Astrocyte of the cerebellum (primary cell): Measurements from ENCODE around the gene PSORS1C2.

Experiments used
- DNase-seq: peaks from one replicate; pipeline ENCODE4 v3.0.0-alpha.2; 2011; ENCODE audit warnings: low read depth
- H3K4me3 ChIP-seq: 2 replicates; pipeline ENCODE4 v1.5.1; 2011; ENCODE audit warnings: mild to moderate bottlenecking, low read depth, low read length, moderate library complexity
- in situ Hi-C: cut with HindIII; loops from 2 replicates; pipeline ENCODE4 v1.10.0; 2017; ENCODE audit warnings: low sequenced_read_pairs
- TF ChIP-seq, protein P1 (sequence below): IDR thresholded peaks from 2 replicates; pipeline ENCODE4 v1.5.1; 2012; ENCODE audit warnings: low read length, low read depth, moderate library complexity, mild to moderate bottlenecking; ENCODE audit errors: missing control alignments

Gene PSORS1C2

GRCh38 chr6:31158863-31159855 is 20.3 kb upstream of the PSORS1C2 start:
- H3K4me3 ChIP-seq = peak overlapping the region; percentile 83
- TF ChIP-seq, protein P1, sequence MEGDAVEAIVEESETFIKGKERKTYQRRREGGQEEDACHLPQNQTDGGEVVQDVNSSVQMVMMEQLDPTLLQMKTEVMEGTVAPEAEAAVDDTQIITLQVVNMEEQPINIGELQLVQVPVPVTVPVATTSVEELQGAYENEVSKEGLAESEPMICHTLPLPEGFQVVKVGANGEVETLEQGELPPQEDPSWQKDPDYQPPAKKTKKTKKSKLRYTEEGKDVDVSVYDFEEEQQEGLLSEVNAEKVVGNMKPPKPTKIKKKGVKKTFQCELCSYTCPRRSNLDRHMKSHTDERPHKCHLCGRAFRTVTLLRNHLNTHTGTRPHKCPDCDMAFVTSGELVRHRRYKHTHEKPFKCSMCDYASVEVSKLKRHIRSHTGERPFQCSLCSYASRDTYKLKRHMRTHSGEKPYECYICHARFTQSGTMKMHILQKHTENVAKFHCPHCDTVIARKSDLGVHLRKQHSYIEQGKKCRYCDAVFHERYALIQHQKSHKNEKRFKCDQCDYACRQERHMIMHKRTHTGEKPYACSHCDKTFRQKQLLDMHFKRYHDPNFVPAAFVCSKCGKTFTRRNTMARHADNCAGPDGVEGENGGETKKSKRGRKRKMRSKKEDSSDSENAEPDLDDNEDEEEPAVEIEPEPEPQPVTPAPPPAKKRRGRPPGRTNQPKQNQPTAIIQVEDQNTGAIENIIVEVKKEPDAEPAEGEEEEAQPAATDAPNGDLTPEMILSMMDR = peak; percentile 13
- DNase-seq = no peak
- in situ Hi-C loops = no loop called here

DNA sequence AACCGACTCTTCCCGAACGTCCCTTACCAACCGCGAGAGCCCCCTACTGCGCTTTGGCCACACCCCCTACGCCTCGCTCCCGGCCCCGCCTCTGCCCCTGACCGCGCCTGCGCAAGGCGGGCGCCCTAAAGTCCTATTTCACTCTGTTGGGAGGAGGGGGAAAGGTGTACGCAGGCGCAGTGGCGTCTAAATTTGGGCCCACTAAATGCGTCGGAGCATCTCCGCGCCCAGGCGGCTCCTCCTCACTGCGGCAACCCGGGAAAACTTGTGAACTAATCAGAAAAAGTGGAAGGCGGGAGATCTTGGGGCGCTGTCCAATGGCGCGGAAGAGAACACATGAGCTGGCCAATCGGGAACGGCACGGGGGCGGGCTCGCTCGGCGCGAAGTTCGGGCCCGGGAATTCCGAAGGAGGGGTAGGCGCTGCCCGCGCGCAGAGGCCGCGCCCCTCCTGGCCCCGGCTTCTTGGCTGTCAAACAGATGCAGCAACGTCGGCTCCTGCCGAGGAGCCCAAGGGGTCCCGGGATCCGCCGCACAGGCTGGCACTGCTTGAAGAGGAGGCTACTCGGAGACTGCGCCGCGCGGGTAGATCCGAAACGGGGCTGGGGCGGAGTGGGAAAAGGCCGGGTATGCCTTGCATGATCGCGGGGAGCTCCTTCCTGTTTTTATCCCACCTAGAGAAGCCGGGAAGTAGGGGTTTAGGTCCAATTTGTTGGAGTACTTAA is 19.4 kb upstream of the PSORS1C2 start, which contains the start of gene TCF19:
Gene TCF19, plus strand, starts transcription at position 450 of the 723 bp plus-strand sequence. CDS start 881 bp downstream, outside the sequence.
- peak; percentile 99 for DNase-seq
- in situ Hi-C loops = no loop called here
- TF ChIP-seq, protein P1 = no peak
- peak within 1 kb of the TSS; percentile 83 for H3K4me3 ChIP-seq

DNA sequence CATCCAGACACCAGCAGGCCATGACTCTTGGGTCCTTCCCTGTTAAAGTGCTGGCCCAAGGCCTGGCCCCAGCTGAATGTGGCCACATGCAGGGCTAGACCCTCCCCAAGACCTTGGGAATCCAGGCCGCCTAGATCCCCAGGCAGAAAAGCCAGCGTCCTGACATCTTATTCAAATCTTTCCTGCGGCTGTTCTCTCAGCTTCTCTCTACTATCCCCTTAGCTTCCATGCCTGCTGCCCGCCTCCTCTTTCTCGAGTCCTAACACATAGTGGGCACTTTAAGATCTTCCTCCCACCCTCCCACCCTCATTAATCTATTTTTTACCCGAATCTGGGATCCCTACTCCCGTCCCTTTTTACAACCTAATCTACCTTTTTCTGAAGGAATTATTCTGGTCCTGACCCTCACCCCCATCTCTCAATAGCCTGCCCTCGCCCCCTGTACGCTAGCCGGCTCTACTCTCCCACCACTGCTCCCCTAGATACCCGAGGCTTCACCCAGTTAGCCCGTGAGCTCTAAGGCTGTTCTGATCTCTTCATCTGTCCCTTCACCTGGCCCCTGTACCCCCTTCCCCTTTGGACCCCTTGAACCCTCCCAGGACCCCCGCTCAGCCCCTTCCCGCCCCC is 18.8 kb upstream of the PSORS1C2 start, which contains the start of gene CCHCR1:
Gene CCHCR1, minus strand, starts transcription at position 290 of the 627 bp plus-strand sequence. Its CDS starts 202 bp downstream, at position 88.
- in situ Hi-C loops = no loop called here
- no peak for DNase-seq

GRCh38 chr6:31156641-31157040 is 17.8 kb upstream of the PSORS1C2 start:
- TF ChIP-seq, protein P1 = no peak
- no peak overlapping the region for H3K4me3 ChIP-seq
- DNase-seq = no peak
- in situ Hi-C loops = no loop called here

More for the DNA sequence above, 18.8 kb upstream of the PSORS1C2 start, which contains the start of gene CCHCR1:
- peak within 1 kb of the TSS; percentile 83 for H3K4me3 ChIP-seq
- TF ChIP-seq, protein P1 = no peak

- no peak for DNase-seq
- TF ChIP-seq, protein P1 = no peak
- in situ Hi-C loops = no loop called here
- no peak overlapping the region for H3K4me3 ChIP-seq
Measured at GRCh38 chr6:31154436-31154835, 15.6 kb upstream of the PSORS1C2 start.

GRCh38 chr6:31152781-31153180 is 13.9 kb upstream of the PSORS1C2 start:
- no peak for DNase-seq
- TF ChIP-seq, protein P1 = no peak
- H3K4me3 ChIP-seq = no peak overlapping the region
- in situ Hi-C loops = no loop called here
